ENCODE measurements around the gene SULT1B1. TPM values are rescaled to one million over a fixed set of nuclear protein-coding genes. Genes with fewer than 3 reads are reported as not detected.

SULT1B1 gene
- total and polyA plus RNA-seq, 4 donors: 1.2 to 3.6 (median 1.7) TPM

Other genes with a start within 250 kb of the SULT1B1 start
- not detected for gene UGT2A2, start 121.0 kb downstream of the SULT1B1 start, total RNA-seq
- gene UGT2A2, start 121.0 kb downstream of the SULT1B1 start, polyA plus RNA-seq (ENCODE audit: insufficient read length in 2 of 2): not detected
- under 1 TPM in 1 of 2 donors, not detected in 1; 0.94 TPM for gene UGT2A1, start 107.4 kb downstream of the SULT1B1 start, total RNA-seq
- under 1 TPM in 1 of 2 donors, not detected in 1; 0.47 TPM for gene UGT2A1, start 107.4 kb downstream of the SULT1B1 start, polyA plus RNA-seq (ENCODE audit: insufficient read length in 2 of 2)
- gene SULT1E1, start 99.5 kb upstream of the SULT1B1 start, total RNA-seq: 100 to 1,000 TPM in 1 of 2 donors, 10 to 100 TPM in 1; 41.4 to 218 TPM
- gene SULT1E1, start 99.5 kb upstream of the SULT1B1 start, polyA plus RNA-seq (ENCODE audit: insufficient read length in 2 of 2): 10 to 100 TPM; 19.3 to 33.4 TPM
- not detected for gene CSN1S1, start 170.4 kb upstream of the SULT1B1 start, total RNA-seq
- not detected for gene CSN1S1, start 170.4 kb upstream of the SULT1B1 start, polyA plus RNA-seq (ENCODE audit: insufficient read length in 2 of 2)
- not detected for gene CSN2, start 205.1 kb upstream of the SULT1B1 start, total RNA-seq
- not detected for gene CSN2, start 205.1 kb upstream of the SULT1B1 start, polyA plus RNA-seq (ENCODE audit: insufficient read length in 2 of 2)
- gene STATH, start 235.3 kb upstream of the SULT1B1 start, total RNA-seq: not detected
- not detected for gene STATH, start 235.3 kb upstream of the SULT1B1 start, polyA plus RNA-seq (ENCODE audit: insufficient read length in 2 of 2)

All from spinal cord (tissue), 4 donors.